Stimulated activated CD4-positive, alpha-beta T cell treated with anti-CD3 and anti-CD28 coated beads, Interleukin-4, amount 100 ng/mL, for 4 hours (primary cell): ENCODE results near the gene COASY.

Experiments
- DNase-seq, 2 experiments: peaks; one replicate each; pipeline ENCODE4 v3.0.0-alpha.2; 2020

Gene COASY

GRCh38 chr17:42574463-42574862 is 12.5 kb downstream of the COASY start:
- no peak for DNase-seq

DNA sequence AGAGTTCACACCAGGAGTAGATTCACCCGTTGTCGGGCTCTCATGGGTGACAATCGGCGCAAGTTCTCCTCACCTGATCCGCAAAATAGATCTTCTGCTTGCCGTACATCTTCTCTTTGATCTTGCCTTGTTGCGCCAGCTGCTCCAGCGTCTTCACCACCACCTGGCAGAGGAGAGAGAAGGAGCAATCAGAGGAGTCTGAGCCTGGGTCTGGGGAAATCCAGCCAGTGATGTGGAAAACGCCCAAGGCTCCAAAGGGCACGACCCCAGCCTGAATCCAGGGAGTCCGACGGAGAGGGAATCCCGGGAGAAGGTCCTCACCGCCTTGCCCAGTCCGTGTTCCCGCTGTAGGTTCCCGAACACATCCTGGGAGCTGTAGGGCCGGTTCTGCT is 15.2 kb downstream of the COASY start:
- DNase-seq, result no peak

GRCh38 chr17:42577532-42578281 is 15.8 kb downstream of the COASY start, which contains the start of gene PSMC3IP:
Gene PSMC3IP (minus strand): TSS chr17:42577729. CDS start chr17:42577686, 43 bp downstream.
- peak; percentile 90 to 91 for DNase-seq

DNA sequence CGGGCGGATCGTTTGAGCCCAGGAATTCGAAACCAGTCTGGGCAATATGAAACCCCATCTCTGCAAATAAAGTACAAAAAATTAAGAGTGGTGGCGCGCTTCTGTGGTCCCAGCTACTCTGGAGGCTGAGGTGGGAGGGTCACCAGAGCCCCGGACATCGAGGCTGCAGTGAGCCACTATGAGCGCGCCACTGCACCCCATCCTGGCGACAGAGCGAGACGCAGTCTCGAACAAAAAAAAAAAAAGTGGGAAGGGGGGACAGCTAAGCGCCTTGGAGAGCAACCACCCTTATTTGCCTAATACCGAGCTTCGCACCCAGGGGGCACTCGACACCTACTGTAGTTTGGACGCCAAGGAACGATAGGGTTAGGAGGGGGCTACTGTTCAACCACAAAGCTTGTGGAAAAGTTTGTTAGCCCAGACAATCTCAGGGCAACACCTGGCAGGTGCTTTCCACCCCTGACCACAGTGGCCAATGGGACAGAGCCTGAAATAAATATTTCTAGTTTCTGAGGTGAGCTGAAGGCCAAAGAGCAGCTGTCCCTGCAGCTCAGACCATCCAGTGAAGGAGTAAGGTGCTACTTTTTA is 16.4 kb downstream of the COASY start:
- DNase-seq, result peak; percentile 66 to 68

DNA sequence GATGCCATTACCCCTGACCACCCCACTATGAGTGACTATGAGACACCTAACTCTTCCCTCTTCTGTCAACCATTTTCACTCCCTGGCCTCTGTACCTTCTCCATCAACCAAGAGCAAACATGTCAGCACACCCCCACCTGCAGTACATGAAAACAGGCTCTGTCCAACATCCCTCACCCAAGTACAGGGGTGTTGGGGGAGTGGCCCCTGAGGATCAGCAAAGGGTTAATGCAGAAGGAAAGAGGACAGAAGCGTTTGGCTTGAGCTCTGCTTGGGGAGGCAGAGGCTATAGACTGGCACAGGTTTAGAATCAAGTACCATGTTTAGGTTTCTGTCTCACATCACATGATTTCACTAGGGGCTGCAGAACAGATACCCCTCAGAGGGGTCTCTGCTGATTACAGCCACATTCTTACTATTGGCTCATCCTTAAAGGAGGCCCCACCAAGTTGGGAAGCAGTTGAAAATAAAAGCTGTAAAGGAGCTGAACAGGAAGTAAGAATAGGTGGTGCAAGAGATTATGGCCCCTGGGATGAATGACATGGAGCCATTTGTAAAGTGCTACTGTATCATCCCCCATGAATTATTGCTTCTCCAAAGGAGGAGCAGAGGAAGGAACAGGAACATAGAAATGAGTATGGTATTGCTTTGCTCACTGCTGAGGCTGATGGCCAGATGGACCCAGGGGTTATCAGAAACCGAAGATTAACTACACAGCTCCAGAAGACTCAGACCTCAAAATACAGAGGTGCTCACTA is 18.0 kb downstream of the COASY start:
- DNase-seq, result no peak

- DNase-seq, result no peak
Measured at GRCh38 chr17:42581744-42582270, 19.9 kb downstream of the COASY start.

DNA sequence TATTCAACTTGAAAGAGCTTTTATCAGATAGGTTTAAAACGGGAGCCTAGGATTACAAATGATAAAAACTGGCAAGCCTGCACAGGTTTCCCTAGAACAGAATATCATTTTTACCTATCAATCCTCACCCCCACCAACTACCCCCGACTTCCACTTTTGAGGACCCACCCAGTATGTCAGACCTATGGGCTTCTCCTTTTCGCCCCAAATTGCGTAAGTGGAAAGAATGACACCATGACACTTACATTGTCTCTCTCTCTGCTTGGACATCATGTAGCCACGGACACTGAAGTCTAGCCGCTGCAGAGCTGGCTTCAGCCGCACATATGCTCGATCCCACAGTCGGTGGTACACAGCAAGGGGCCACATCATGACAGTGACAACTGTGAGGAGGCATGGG is 22.9 kb downstream of the COASY start:
- DNase-seq, result no peak

DNA sequence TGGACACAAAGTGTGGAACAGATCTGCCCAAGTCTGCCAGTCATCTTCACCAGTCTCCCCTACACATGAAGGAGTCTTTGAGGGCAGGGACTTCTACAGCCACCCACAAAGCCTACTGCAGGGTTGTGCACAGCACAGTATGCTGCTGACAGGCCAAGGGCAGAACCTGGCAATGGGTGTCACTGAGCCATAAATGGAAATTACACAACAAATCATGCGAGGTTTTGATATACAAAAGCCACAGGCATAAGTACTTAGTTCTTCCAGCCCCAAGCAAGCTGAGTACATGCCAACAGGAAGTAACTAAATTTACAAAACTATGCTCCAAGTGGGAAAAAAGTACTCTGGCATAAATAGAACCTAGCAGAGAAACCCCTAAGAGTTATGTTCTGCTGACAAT is 23.4 kb downstream of the COASY start:
- DNase-seq, result no peak

GRCh38 chr17:42586514-42587230 is 24.7 kb downstream of the COASY start:
- DNase-seq, result no peak

- no peak for DNase-seq
Measured at GRCh38 chr17:42590886-42591285, 28.9 kb downstream of the COASY start.

DNA sequence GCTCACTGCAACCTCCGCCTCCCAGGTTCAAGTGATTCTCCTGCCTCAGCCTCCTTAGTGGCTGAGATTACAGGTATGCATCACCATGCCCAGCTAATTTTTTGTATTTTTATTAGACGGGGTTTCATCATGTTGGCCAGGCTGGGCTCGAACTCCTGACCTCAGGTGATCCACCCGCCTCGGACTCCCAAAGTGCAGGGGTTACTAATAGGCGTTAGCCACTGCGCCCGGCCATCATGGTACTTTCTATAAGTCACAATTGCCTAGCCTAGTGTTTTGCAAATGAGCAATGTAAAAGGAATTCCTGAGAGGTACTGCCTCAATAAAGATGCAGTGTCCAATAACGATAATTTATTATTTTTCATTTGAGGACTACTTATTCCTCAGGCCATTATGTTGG is 29.5 kb downstream of the COASY start:
- DNase-seq, result no peak

- DNase-seq, result no peak
Measured at GRCh38 chr17:42596386-42596785, 34.4 kb downstream of the COASY start.

- no peak for DNase-seq
Measured at GRCh38 chr17:42598905-42599304, 37.0 kb downstream of the COASY start.

DNA sequence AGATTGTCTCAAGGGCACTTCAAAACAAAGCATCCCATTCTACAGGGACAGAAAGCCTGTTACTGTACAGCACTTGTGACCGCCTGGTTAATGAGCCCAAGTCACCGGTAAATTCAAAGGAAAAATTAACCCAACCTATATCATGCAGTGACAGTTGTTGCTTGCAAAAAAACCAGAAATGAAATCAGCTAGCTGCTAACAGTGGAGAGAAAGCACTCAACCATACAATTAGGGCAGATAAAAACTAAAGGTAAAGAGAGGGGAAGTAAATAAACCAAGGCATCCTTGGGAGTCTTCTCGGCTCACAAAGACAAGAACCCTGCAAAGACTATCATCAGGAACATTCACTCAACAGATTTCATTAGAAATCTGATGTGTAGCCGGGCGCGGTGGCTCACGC is 41.4 kb downstream of the COASY start:
- no peak for DNase-seq

DNA sequence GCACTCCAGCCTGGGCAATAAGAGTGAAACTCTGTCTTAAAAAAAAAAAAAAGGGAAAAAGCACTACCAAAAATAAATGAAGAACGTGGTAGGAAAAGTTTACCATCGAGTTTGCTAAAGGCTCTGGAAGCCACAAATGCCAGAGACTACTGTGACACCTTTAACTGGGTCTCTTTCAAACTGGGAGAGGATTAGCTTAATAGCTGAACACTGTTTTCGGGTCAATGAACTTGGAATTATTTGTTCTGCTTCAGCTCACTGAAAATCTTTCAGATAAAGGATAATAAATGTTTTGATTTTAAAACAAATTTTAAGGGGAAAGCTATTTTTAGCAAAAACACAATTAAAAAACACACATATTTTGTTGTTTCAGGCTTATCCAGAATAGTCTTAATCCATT is 45.8 kb downstream of the COASY start:
- DNase-seq, result no peak

DNA sequence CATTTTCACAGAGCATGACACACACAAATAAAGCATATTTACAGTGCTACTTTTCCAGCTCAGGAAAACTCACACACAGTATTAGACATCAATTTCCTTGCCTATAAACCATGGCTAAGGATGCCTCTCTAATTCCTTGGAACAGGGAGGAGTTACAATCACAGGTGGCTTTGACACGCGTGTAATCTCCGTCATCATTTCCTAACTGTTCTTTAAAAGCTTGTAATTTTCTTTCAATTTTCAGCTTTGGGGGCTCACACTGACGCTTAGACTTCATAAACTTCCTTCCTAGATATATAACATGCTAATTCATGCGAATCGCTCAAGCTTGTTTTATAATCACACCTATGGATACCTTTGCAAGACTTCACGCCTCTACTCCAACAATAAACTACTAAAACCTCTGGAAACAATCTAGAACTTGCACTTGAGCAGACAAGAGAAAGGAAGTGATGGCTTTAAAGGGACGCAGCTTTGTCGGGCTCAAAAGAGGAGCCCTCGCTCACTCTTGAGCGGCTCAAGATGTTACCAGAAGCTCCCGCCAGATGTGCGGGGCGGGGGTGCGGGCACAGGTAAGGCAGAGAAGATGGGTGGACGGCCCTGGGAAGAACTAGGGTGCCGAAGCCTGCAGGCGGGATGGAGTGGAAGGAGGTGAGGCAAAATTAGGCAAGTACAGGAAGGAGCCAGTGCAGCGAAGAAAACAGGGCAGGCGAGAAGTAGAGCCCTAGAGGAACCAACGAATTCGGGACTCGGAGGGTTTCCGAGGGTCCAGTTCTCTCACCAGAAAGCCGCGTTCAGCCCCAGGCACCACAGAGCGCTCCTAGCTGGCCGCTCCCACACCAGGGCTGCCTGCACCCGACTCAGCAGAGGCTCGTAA is 46.6 kb downstream of the COASY start:
- peak in 1 of 2 experiments; percentile 2 for DNase-seq

- DNase-seq, result peak; percentile 99
Measured at GRCh38 chr17:42609182-42609813, 47.4 kb downstream of the COASY start, which contains the start of the genes RETREG3 and TUBG1. Gene RETREG3 (minus strand): TSS chr17:42609374. CDS start chr17:42609324, 50 bp downstream. Gene TUBG1 (plus strand): TSS chr17:42609683. CDS start chr17:42609738, 55 bp downstream.

- peak in 1 of 2 experiments; percentile 2 for DNase-seq
Measured at GRCh38 chr17:42609814-42610801, 48.2 kb downstream of the COASY start.

DNA sequence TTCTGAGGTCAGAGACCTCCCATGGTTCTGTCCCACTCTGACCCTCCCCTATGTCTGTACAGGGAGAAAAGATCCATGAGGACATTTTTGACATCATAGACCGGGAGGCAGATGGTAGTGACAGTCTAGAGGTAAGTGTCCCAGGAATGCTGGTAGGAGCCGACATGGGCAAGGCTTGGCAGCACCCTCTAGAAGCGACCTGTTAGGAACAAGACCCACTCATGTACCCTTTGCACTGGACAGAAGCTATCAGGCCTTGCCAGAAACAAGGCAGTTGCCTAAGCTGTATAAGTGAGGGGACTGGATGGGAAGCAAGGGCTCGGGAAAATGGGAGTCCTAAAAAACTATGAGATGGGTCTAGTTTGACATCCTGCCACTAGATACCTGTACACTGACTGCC is 50.1 kb downstream of the COASY start:
- DNase-seq, result no peak
